ENCODE results near the gene KRTAP5-6. TPM values are rescaled to one million over a fixed set of nuclear protein-coding genes. Genes with fewer than 3 reads are reported as not detected.
A peak's percentile ranks its signal among the peaks of the same experiment; 100 is the strongest.

The KRTAP5-6 gene
- total RNA-seq, 4 donors from 2014 or later: not detected

DNA sequence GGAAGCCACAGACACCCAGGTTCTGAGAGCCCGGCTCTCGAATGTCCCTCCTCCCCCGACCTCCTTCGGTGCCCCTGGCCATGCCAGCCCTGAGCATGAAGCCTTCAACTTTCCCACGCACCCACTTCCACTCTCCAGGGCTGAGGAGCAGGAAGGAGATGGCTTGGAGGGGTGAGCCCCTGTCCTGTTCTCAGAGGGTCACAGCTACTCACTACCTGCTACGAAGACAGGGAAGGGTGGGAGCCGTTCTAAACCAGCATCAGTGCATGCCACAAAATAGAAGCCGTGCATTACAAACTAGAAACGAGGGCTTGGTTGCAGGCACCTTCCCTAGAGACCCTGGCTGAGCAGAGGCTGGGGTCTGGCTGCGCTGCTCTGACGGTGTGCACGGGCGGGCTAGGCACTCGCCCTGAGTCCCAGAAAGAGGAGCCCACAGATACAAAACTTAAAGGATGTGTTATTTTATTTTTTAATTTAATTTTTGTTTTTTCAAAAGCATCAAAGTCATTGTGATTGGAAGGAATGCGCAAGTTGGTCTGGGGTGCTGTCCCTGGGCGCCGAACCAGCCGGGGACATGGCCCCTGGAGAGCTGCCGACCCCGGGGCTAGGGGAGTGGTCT, 4.2 kb upstream of the KRTAP5-6 start:
- H3K27ac ChIP-seq: no peak overlapping the region
- intact Hi-C loops (cut with DNase I; ENCODE audit: low total_unique reads): loop anchor here (1.0 to 5.0 kb wide), 2 partner anchors 41 to 458 kb away; no protein-coding TSS in a partner anchor
- H3K27me3 ChIP-seq: no peaks in the 10 kb centered on the region
- H3K9me3 ChIP-seq: no peaks in the 10 kb centered on the region
- DNase-seq: no peak
- ATAC-seq: no peak
- H3K36me3 ChIP-seq: no peaks in the 10 kb centered on the region
- peaks cover 5 to 7% of the 10 kb centered on the region in 2 donors for H3K4me1 ChIP-seq
- no peak overlapping the region for H3K4me3 ChIP-seq
- in situ Hi-C loops (cut with MboI; ENCODE audit: low sequenced_read_pairs in 4 of 4): loop anchor here in 2 of 4 donors (10.0 to 25.0 kb wide), 3 partner anchors 132 to 469 kb away; partner anchors contain the start of genes INS (in 1 of the 2) and TH (in 1 of the 2)
- no peak for TF ChIP-seq POLR2A (IDR thresholded peaks at IDR 0.05)
- TF ChIP-seq, protein P1, sequence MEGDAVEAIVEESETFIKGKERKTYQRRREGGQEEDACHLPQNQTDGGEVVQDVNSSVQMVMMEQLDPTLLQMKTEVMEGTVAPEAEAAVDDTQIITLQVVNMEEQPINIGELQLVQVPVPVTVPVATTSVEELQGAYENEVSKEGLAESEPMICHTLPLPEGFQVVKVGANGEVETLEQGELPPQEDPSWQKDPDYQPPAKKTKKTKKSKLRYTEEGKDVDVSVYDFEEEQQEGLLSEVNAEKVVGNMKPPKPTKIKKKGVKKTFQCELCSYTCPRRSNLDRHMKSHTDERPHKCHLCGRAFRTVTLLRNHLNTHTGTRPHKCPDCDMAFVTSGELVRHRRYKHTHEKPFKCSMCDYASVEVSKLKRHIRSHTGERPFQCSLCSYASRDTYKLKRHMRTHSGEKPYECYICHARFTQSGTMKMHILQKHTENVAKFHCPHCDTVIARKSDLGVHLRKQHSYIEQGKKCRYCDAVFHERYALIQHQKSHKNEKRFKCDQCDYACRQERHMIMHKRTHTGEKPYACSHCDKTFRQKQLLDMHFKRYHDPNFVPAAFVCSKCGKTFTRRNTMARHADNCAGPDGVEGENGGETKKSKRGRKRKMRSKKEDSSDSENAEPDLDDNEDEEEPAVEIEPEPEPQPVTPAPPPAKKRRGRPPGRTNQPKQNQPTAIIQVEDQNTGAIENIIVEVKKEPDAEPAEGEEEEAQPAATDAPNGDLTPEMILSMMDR (IDR thresholded peaks at IDR 0.05 in 4 of 5, conservative IDR thresholded peaks at IDR 0.05 in 1 of 5): no peak

- H3K4me1 ChIP-seq: peaks cover 5 to 7% of the 10 kb centered on the region in 2 donors
- no peaks in the 10 kb centered on the region for H3K27me3 ChIP-seq
- ATAC-seq (peak; percentile 79 to 81), DNase-seq (peak; percentile 51 to 52)
- TF ChIP-seq, protein P1 (IDR thresholded peaks at IDR 0.05 in 4 of 5, conservative IDR thresholded peaks at IDR 0.05 in 1 of 5): peak; percentile 86 to 97 (median 90)
- TF ChIP-seq POLR2A (IDR thresholded peaks at IDR 0.05): no peak
- in situ Hi-C loops (cut with MboI; ENCODE audit: low sequenced_read_pairs in 4 of 4): loop anchor here in 2 of 4 donors (10.0 to 25.0 kb wide), 3 partner anchors 131 to 469 kb away; partner anchors contain the start of genes INS (in 1 of the 2) and TH (in 1 of the 2)
- H3K36me3 ChIP-seq: no peaks in the 10 kb centered on the region
- peak overlapping the region in 3 of 4 donors; percentile 26 to 45 (median 27) for H3K4me3 ChIP-seq
- intact Hi-C loops (cut with DNase I; ENCODE audit: low total_unique reads): loop anchor here (1.0 to 5.0 kb wide), 3 partner anchors 41 to 458 kb away; no protein-coding TSS in a partner anchor
- no peaks in the 10 kb centered on the region for H3K9me3 ChIP-seq
- peak overlapping the region in 2 of 4 donors; percentile 30 to 43 for H3K27ac ChIP-seq
These were observed 3.5 kb upstream of the KRTAP5-6 start for GRCh38 chr11:1693327-1694063.

- in situ Hi-C loops (cut with MboI; ENCODE audit: low sequenced_read_pairs in 4 of 4): loop anchor here in 2 of 4 donors (10.0 to 25.0 kb wide), 3 partner anchors 131 to 468 kb away; partner anchors contain the start of genes INS (in 1 of the 2) and TH (in 1 of the 2)
- DNase-seq: peak; percentile 50 to 67
- Histone ChIP-seq H3K27ac (peak overlapping the region in 1 of 4 donors; percentile 43), H3K4me3 (peak overlapping the region in 3 of 4 donors; percentile 26 to 45 (median 27)), H3K36me3 (no peaks in the 10 kb centered on the region), H3K9me3 (no peaks in the 10 kb centered on the region), H3K27me3 (no peaks in the 10 kb centered on the region), H3K4me1 (peaks cover 5 to 7% of the 10 kb centered on the region in 2 donors)
- peak; percentile 87 to 92 for ATAC-seq
- intact Hi-C loops (cut with DNase I; ENCODE audit: low total_unique reads): loop anchor here (1.0 to 5.0 kb wide), 2 partner anchors 42 to 138 kb away; no protein-coding TSS in a partner anchor
- TF ChIP-seq, protein P1 (IDR thresholded peaks at IDR 0.05 in 4 of 5, conservative IDR thresholded peaks at IDR 0.05 in 1 of 5): peak; percentile 84 to 97 (median 95)
- TF ChIP-seq POLR2A (IDR thresholded peaks at IDR 0.05): no peak
These were observed 2.7 kb upstream of the KRTAP5-6 start for GRCh38 chr11:1694064-1694845.

All from gastrocnemius medialis (tissue), 4 donors.